H1 (cell line): ENCODE results near the gene TRIM29. TPM values are rescaled to one million over a fixed set of nuclear protein-coding genes. Genes with fewer than 3 reads are reported as not detected.

Experiments
- CHD7 ChIP-seq: fragments of 300-600 bp; sonication (generic); IDR thresholded peaks from 2 replicates; pipeline ENCODE4 v1.7.1; 2012; ENCODE audit warnings: low read length, moderate library complexity, mild to moderate bottlenecking, inconsistent platforms; ENCODE audit not compliant: insufficient replicate concordance
- polyA plus RNA-seq, 7 experiments: library from polyadenylated mRNA; depleted of rRNA in 3 of 7; stranded (reverse) in 5 of 7; unstranded in 2 of 7; fragments of >200 nt in 5 of 7; fragments of 200-250 nt in 2 of 7; gene quantifications; 1 replicate in 5 of 7; 2 replicates in 1 of 7; 4 replicates in 1 of 7; pipeline versions ENCODE4 v1.2.1 to v1.2.3, GENCODE V29; 2011 to 2013; ENCODE audit warnings: missing spikeins in 2 of 7, mixed read lengths in 2 of 7
- total RNA-seq: library from RNA; stranded (reverse); fragmentation: NEBNext Ultra II Directional; extraction: Animal tissue kit (Norgen Biotek cat#: 25700); gene quantifications from 2 replicates; pipeline ENCODE4 v1.2.1, GENCODE V29; 2021

Gene TRIM29
- total and polyA plus RNA-seq, 2 of the 8 experiments (the other 6 are each of a cell fraction or from before 2014, with no cell fraction given) = 0.17 to 0.43 TPM

- no peak for TF ChIP-seq CHD7
Observed at GRCh38 chr11:120130991-120131760, 6.7 kb downstream of the TRIM29 start (continued).
